IgD-negative memory B cell (primary cell): ENCODE data around the gene EIF5A2. TPM values are rescaled to one million over a fixed set of nuclear protein-coding genes. Genes with fewer than 3 reads are reported as not detected.
A peak's percentile ranks its signal among the peaks of the same experiment; 100 is the strongest.
"Not testable (repeated sequence)": the region's sequence is repeated elsewhere in the genome, so short reads cannot be mapped to it uniquely, and the experiment has no call there.

ENCODE experiments used
- H3K27ac Mint-ChIP-seq, 3 donors: one replicate each; pipeline ENCODE4 v1.8.0; 2020 to 2022; ENCODE audit warnings: mild to moderate bottlenecking in 3 of 3, mixed read lengths in 3 of 3, moderate library complexity in 1 of 3
- H3K27me3 Mint-ChIP-seq: one replicate; pipeline ENCODE4 v1.8.0; 2021; ENCODE audit warnings: mixed read lengths
- H3K36me3 Mint-ChIP-seq: one replicate; pipeline ENCODE4 v1.8.0; 2020; ENCODE audit warnings: mild to moderate bottlenecking, mixed read lengths
- H3K4me1 Mint-ChIP-seq, 3 donors: one replicate each; pipeline ENCODE4 v1.8.0; 2020 to 2022; ENCODE audit warnings: mixed read lengths in 3 of 3, mild to moderate bottlenecking in 1 of 3
- H3K4me3 Mint-ChIP-seq, 4 donors: one replicate each; pipeline ENCODE4 v1.8.0; 2020 to 2022; ENCODE audit warnings: mild to moderate bottlenecking in 4 of 4, mixed read lengths in 4 of 4, moderate library complexity in 3 of 4
- H3K9me3 Mint-ChIP-seq, 3 donors: one replicate each; pipeline ENCODE4 v1.8.0; 2020 to 2021; ENCODE audit warnings: mixed read lengths in 3 of 3, mild to moderate bottlenecking in 1 of 3
- polyA plus RNA-seq: library from polyadenylated mRNA; unstranded; fragments of 300-500 nt; fragmentation: Illumina TruSeq; gene quantifications from one replicate; pipeline ENCODE4 v1.2.3, GENCODE V29; 2021

Gene EIF5A2
- polyA plus RNA-seq, 1 donor from 2014 or later = 5.9 TPM

DNA sequence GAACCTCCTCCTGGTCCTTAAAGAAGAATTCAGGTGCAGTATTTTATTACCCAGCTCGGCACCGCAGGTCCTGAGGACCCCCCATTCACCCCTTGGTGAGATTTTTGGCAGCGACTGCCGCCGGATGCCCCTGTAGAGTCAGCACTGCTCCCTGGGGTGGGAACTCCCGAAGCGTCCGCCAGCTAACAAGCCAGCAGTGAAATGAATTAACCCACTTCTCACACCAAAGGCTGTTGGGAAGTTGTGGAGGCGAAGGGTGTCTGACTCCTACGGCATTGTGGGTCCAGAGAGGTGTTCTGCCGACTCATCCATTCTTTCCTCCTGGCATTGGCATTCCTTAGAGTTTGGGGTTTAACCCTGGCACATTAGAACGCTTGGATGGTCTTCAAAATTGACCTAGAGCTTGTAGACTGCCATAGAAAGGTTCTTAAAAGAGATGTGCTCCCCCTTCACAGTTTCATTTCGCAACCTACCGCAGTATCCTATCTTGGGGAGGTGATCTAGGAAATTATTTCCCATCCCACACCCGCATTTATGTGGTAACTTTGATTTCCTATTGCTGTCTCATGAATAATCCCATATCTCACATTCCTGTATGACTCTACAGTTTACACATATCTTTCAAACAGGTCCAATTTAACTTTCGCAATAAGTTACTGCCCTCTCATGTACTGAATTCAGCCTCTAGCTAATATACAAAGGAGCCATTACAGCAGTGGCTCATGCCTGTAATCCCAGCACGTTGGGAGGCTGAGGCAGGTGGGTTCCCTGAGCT is 879 bp upstream of the EIF5A2 start:
- H3K27ac Mint-ChIP-seq = peak overlapping the region in 2 of 3 donors; percentile 46 to 87
- no peaks in the 10 kb centered on the region for H3K36me3 Mint-ChIP-seq
- peaks cover 7 to 10% (median 8%) of the 10 kb centered on the region in 3 donors for H3K9me3 Mint-ChIP-seq
- H3K27me3 Mint-ChIP-seq = no peaks in the 10 kb centered on the region
- peaks cover 6 to 14% (median 9%) of the 10 kb centered on the region in 3 donors for H3K4me1 Mint-ChIP-seq
- peak overlapping the region; percentile 88 to 94 (median 90) for H3K4me3 Mint-ChIP-seq

DNA sequence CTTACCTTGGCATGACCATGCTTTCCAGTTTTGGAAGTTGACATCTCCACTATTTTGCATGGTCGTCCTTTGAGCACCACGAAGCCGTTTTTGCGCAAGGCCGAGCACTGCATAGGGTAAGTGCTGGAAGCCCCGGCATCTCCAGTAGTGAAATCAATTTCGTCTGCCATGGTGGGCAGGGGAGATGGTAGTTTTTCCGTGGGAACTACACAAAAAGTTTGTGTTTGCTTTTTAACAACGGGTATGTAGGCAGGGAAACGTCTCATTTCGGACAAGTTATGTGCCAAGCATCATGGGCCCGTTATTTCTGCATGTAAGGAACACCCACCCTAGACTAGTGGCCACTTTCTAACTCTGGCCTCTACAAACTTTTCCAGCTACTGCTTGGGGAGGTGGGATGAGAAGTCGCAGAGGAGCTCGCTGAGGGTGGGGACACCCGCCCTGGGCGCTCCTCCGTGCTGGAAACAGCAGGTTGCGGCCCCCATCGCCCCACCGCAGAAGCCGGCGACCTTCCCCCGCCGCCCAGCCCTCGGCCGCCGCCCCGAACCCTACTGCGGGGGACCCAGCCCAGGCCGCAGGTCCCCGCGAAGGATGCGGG is 701 bp downstream of the EIF5A2 start:
- H3K9me3 Mint-ChIP-seq = peaks cover 5 to 8% (median 7%) of the 10 kb centered on the region in 3 donors
- H3K4me1 Mint-ChIP-seq = peaks cover 6 to 14% (median 9%) of the 10 kb centered on the region in 3 donors
- no peaks in the 10 kb centered on the region for H3K27me3 Mint-ChIP-seq
- peaks cover 3% of the 10 kb centered on the region for H3K36me3 Mint-ChIP-seq
- H3K27ac Mint-ChIP-seq = peak overlapping the region in 1 of 3 donors; percentile 39
- peak overlapping the region; percentile 91 to 97 (median 95) for H3K4me3 Mint-ChIP-seq

DNA sequence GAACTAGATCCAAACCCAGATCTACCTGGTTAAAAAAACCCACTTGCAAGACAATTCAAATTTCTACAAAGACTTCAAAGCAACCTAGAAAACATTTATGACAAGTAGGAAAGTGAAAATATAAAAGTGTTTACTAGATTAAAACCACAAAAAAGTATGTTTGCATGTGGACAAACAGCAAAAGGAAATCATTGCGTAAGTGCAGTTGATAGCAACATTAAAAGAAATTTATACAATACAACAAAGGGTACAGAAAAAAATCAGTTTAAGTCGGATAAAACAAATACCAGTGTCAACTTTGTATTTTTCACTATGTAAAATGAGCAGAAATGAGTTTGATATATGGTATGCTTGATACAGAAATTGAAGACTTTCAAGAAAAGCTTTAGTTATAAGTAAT is 2.6 kb downstream of the EIF5A2 start:
- peaks cover 3% of the 10 kb centered on the region for H3K36me3 Mint-ChIP-seq
- peaks cover 0 to 7% (median 5%) of the 10 kb centered on the region in 3 donors for H3K9me3 Mint-ChIP-seq
- H3K4me1 Mint-ChIP-seq = peaks cover 6 to 14% (median 10%) of the 10 kb centered on the region in 3 donors
- no peak overlapping the region for H3K4me3 Mint-ChIP-seq
- H3K27me3 Mint-ChIP-seq = no peaks in the 10 kb centered on the region
- no peak overlapping the region for H3K27ac Mint-ChIP-seq

DNA sequence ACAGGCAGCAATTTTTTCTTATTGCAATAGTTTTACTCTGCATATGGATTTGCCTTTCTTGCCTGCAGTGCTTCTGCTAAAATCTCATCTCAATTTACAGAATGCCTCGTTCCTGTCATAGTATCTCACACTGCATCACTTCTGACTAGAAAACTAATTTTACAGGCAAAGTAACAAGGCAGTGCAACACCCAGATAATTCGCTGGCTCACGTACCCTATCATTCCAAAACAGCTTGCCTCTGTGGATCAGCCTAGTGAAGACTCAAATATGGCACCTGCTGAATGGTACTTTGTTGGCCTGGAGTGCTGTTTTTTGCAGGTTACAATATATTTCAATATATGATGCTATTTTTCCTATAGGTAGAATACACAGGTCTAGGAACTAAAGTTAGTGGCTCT is 5.3 kb downstream of the EIF5A2 start:
- no peak overlapping the region for H3K4me3 Mint-ChIP-seq
- H3K4me1 Mint-ChIP-seq = peaks cover 3 to 10% (median 9%) of the 10 kb centered on the region in 3 donors
- peak overlapping the region in 1 of 3 donors; percentile 86 for H3K27ac Mint-ChIP-seq
- H3K36me3 Mint-ChIP-seq = peaks cover 3% of the 10 kb centered on the region
- H3K9me3 Mint-ChIP-seq = no peaks in the 10 kb centered on the region
- no peaks in the 10 kb centered on the region for H3K27me3 Mint-ChIP-seq

DNA sequence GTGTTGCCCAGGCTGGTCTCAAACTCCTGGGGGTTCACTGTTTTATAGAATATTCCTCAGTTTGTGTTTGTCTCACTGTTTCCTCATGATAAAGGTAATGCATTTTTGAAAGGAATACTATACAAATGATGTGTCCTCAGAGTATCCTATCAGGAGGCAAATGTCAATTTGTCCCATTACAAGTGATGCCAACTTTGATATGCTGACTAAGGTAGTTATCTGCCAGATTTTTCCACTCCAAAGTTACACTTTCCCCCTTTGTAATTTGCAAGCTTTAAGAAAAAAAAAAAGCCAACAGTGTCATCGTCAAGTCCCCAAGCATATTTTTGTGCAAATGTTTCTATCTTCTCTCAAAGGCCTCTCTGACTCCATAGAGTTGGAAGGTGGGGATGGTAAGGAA is 9.0 kb downstream of the EIF5A2 start:
- Mint-ChIP-seq H3K4me1 (peaks cover 0 to 1% (median 0%) of the 10 kb centered on the region in 3 donors), H3K27ac (no peak overlapping the region), H3K36me3 (peaks cover 3% of the 10 kb centered on the region), H3K4me3 (no peak overlapping the region), H3K9me3 (peaks cover 0 to 2% (median 0%) of the 10 kb centered on the region in 3 donors), H3K27me3 (no peaks in the 10 kb centered on the region)

DNA sequence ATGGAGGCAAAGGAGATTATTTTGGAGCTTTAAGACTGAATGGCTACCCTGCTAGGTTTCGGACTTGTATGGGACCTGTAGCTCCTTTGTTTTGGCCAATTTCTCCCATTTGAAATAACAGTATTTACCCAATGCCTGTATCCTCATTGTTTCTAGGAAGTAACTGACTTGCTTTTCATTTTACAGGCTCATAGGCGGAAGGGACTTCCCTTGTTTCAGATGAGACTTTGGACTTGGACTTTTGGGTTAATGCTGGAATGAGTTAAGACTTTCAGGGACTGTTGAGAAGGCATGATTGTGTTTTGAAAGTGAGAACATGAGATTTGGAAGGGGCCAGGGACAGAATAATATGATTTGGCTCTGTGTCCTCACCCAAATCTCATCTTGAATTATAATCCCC is 10.5 kb downstream of the EIF5A2 start:
- peaks cover 0 to 1% (median 0%) of the 10 kb centered on the region in 3 donors for H3K4me1 Mint-ChIP-seq
- H3K27me3 Mint-ChIP-seq = no peaks in the 10 kb centered on the region
- no peak overlapping the region for H3K27ac Mint-ChIP-seq
- peaks cover 3% of the 10 kb centered on the region for H3K36me3 Mint-ChIP-seq
- H3K4me3 Mint-ChIP-seq = no peak overlapping the region
- H3K9me3 Mint-ChIP-seq = peaks cover 0 to 2% (median 0%) of the 10 kb centered on the region in 3 donors

DNA sequence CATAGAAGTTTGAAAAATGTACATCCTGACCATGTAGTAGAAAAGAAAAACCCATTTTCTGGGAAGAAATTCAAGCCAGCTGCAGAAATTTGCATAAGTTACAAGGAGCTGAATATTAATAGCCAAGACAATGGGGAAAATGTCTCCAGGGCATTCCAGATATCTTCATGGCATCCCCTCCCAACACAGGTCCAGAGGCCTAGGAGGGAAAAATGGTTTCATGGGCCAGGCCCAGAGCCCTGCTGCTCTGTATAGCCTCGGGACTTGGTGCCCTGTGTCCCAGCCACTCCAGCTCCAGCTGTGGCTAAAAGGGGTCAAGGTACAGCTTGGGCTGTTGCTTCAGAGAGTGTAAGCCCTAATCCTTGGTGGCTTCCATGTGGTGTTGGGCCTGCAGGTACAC is 11.2 kb downstream of the EIF5A2 start:
- not testable (repeated sequence) for H3K27me3 Mint-ChIP-seq, H3K9me3 Mint-ChIP-seq, H3K4me3 Mint-ChIP-seq, H3K36me3 Mint-ChIP-seq, H3K4me1 Mint-ChIP-seq, H3K27ac Mint-ChIP-seq

DNA sequence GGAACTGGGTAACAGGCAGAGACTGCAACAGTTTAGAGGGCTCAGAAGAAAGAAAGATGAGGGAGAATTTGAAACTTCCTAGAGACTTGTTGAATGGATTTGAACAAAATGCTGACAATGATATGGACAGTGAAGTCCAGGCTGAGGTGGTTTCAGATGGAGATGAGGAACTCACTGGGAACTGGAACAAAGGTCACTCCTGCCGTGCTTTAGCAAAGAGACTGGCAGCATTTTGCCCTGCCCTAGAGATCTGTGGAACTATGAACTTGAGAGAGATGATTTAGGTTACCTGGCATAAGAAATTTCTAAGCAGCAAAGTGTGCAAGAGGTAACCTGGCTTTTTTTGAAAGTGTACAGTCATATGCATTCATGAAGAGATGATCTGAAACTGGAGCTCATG is 11.7 kb downstream of the EIF5A2 start:
- no peak overlapping the region for H3K4me3 Mint-ChIP-seq
- H3K36me3 Mint-ChIP-seq = no peaks in the 10 kb centered on the region
- H3K4me1 Mint-ChIP-seq = peaks cover 0 to 1% (median 0%) of the 10 kb centered on the region in 3 donors
- peaks cover 0 to 2% (median 0%) of the 10 kb centered on the region in 3 donors for H3K9me3 Mint-ChIP-seq
- no peaks in the 10 kb centered on the region for H3K27me3 Mint-ChIP-seq
- no peak overlapping the region for H3K27ac Mint-ChIP-seq

DNA sequence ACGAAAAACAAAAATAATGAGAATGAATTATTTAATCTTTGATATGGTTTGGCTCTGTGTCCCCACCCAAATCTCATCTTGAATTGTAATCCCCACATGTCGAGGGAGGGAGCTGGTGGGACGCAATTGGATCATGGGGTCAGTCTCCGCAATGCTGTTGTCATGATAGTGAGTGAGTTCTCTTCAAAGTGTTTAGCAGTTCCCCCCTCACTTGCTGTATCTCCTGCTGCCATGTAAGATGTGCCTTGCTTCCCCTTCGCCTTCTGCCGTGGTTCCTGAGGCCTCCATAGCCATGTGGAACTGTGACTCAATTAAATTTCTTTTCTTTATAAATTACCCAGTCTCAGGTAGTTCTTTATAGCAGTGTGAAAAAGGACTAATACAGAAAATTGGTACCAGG is 12.1 kb downstream of the EIF5A2 start:
- H3K9me3 Mint-ChIP-seq, H3K4me3 Mint-ChIP-seq, H3K27ac Mint-ChIP-seq, H3K4me1 Mint-ChIP-seq, H3K36me3 Mint-ChIP-seq, H3K27me3 Mint-ChIP-seq: not testable (repeated sequence)

DNA sequence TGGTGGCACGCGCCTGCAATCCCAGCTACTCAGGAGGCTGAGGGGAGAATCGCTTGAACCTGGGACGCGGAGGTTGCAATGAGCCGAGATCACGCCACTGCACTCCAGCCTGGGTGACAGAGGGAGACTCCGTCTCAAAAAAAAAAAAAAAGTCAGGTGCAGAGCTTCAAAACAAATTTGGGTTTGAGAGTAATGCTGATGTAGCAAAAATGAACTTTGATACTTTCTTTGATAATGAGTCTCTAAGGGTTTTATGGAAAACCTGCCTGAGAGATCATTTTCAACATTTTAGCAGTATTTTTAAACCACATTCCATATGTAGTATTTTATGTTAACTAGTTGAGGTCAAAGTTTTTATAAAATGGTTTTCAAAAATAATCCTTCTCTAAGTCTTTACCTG is 14.5 kb downstream of the EIF5A2 start:
- no peaks in the 10 kb centered on the region for H3K27me3 Mint-ChIP-seq
- no peak overlapping the region for H3K27ac Mint-ChIP-seq
- H3K36me3 Mint-ChIP-seq = no peaks in the 10 kb centered on the region
- H3K4me1 Mint-ChIP-seq = no peaks in the 10 kb centered on the region
- H3K4me3 Mint-ChIP-seq = no peak overlapping the region
- H3K9me3 Mint-ChIP-seq = peaks cover 0 to 2% (median 0%) of the 10 kb centered on the region in 3 donors

DNA sequence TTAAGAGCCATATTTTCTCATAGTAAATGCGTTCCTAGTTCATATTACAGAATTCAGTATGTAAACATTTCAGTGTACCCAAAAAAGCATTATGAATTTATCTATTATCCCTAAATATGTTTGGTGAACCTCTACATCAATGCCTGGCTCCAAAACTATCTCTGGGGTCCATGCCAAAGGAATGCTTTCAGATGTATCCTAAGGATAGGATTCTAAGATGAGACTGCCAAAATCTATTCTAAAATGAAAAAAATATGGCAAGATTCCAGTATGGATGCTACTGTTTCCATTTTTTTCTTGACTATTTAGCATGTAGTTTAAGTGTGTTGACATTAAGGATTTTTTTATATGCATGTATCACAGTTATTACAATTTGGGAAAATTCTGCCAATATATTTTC is 18.8 kb downstream of the EIF5A2 start:
- Mint-ChIP-seq H3K27ac (no peak overlapping the region), H3K9me3 (no peaks in the 10 kb centered on the region), H3K4me3 (no peak overlapping the region), H3K4me1 (no peaks in the 10 kb centered on the region), H3K27me3 (no peaks in the 10 kb centered on the region), H3K36me3 (peaks cover 2% of the 10 kb centered on the region)

DNA sequence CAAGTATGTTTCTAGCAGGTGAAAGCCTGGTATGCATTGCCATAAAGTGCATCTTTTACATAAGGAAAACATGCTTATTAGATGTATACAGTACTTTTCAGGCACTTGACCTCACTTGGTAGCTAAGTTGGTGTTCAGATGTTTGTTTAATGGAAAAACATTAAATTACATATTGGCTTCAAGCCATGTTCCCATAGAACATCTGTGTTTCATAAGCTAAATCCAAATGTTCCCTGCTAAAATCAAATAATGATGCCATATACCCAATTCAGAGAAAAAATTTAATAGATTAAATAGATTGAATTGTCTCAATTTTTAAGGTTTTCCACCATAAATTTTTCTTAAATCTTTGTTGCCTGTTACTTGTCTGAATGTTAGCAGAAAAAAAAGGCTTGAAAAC is 19.3 kb downstream of the EIF5A2 start:
- Mint-ChIP-seq H3K9me3 (no peaks in the 10 kb centered on the region), H3K27ac (no peak overlapping the region), H3K4me1 (no peaks in the 10 kb centered on the region), H3K36me3 (peaks cover 2% of the 10 kb centered on the region), H3K4me3 (no peak overlapping the region), H3K27me3 (peaks cover 3% of the 10 kb centered on the region)

DNA sequence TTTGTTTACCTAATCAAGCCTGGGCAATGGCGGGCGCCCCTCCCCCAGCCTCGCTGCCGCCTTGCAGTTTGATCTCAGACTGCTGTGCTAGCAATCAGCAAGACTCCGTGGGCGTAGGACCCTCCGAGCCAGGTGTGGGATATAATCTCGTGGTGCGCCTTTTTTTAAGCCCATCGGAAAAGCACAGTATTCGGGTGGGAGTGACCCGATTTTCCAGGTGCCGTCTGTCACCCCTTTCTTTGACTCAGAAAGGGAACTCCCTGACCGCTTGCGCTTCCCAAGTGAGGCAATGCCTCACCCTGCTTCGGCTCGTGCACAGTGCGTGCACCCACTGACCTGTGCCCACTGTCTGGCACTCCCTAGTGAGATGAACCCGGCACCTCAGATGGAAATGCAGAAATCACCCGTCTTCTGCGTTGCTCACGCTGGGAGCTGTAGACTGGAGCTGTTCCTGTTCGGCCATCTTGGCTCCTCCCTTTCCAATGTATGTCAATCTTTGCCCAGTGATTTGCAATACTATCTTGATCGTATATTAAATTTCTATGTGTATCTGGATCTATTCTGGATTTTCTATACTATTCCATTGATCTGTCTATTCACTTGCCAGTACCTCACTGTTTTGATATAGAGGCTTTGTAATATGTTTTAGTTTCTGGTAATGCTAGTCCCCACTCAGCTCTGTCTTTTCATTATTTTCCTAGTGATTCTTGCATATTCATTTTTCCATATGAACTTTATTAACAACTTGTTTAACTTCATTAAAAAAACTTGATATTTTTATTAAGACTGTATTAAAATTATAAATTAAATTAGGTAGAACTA is 24.1 kb downstream of the EIF5A2 start:
- H3K27ac Mint-ChIP-seq, H3K27me3 Mint-ChIP-seq, H3K4me3 Mint-ChIP-seq, H3K9me3 Mint-ChIP-seq, H3K36me3 Mint-ChIP-seq, H3K4me1 Mint-ChIP-seq: not testable (repeated sequence)

DNA sequence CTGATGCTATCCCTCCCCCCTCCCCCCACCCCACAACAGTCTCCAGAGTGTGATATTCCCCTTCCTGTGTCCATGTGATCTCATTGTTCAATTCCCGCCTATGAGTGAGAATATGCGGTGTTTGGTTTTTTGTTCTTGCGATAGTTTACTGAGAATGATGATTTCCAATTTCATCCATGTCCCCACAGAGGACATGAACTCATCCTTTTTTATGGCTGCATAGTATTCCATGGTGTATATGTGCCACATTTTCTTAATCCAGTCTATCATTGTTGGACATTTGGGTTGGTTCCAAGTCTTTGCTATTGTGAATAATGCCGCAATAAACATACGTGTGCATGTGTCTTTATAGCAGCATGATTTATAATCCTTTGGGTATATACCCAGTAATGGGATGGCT is 29.7 kb downstream of the EIF5A2 start:
- H3K9me3 Mint-ChIP-seq = not testable (repeated sequence)

DNA sequence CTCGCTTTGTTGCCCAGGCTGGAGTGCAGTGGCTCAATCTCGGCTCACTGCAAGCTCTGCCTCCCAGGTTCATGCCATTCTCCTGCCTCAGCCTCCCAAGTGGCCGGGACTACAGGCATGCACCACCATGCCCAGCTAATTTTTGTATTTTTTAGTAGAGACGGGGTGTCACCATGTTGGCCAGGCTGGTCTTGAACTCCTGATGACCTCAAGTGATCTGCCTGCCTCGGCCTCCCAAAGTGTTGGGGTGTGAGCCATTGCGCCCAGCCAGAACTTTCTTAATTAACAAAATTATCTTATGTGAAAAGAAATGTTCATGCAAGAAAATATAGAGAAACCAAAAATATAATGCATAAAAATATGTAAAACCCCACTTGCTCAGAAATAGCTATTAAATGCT is 31.1 kb downstream of the EIF5A2 start:
- H3K27ac Mint-ChIP-seq, H3K4me1 Mint-ChIP-seq: not testable (repeated sequence)

More for the DNA sequence above, 29.7 kb downstream of the EIF5A2 start:
- H3K4me3 Mint-ChIP-seq, H3K4me1 Mint-ChIP-seq, H3K36me3 Mint-ChIP-seq, H3K27me3 Mint-ChIP-seq, H3K27ac Mint-ChIP-seq: not testable (repeated sequence)

More for the DNA sequence above, 31.1 kb downstream of the EIF5A2 start:
- not testable (repeated sequence) for H3K36me3 Mint-ChIP-seq, H3K4me3 Mint-ChIP-seq, H3K27me3 Mint-ChIP-seq, H3K9me3 Mint-ChIP-seq
